Spleen (tissue), 11 donors: ENCODE data around the gene RAPGEF4. TPM values are rescaled to one million over a fixed set of nuclear protein-coding genes. Genes with fewer than 3 reads are reported as not detected.

ENCODE experiments used
- DNase-seq: peaks from one replicate; pipeline ENCODE4 v3.0.0-alpha.2; 2020
- H3K27ac ChIP-seq, 8 donors: fragments of 200-600 bp; sonication (generic) in 7 of 8; 1 replicate in 4 of 8; 2 replicates in 4 of 8; pipeline versions ENCODE4 v1.5.0 to v1.8.0; 2016 to 2021; ENCODE audit warnings: inconsistent platforms in 4 of 8, mild to moderate bottlenecking in 4 of 8, moderate library complexity in 1 of 8
- H3K27me3 ChIP-seq, 7 donors: fragments of 200-600 bp; sonication (generic) in 6 of 7; replicated peaks in 1 of 7; 1 replicate in 4 of 7; 2 replicates in 3 of 7; pipeline versions ENCODE4 v1.5.0 to v1.8.0; 2016 to 2021; ENCODE audit warnings: inconsistent platforms in 3 of 7, mild to moderate bottlenecking in 1 of 7
- H3K36me3 ChIP-seq, 6 donors: fragments of 200-600 bp; sonication (generic) in 5 of 6; 1 replicate in 4 of 6; 2 replicates in 2 of 6; pipeline versions ENCODE4 v1.5.0 to v1.8.0; 2016 to 2021; ENCODE audit warnings: inconsistent platforms in 2 of 6
- H3K4me1 ChIP-seq, 6 donors: fragments of 200-600 bp; sonication (generic) in 5 of 6; 1 replicate in 3 of 6; 2 replicates in 3 of 6; pipeline versions ENCODE4 v1.5.0 to v1.8.0; 2016 to 2021; ENCODE audit warnings: inconsistent platforms in 3 of 6
- H3K4me3 ChIP-seq, 8 donors: fragments of 200-600 bp; sonication (generic) in 7 of 8; 1 replicate in 4 of 8; 2 replicates in 4 of 8; pipeline versions ENCODE4 v1.5.0 to v1.8.0; 2016 to 2021; ENCODE audit warnings: inconsistent platforms in 4 of 8, mild to moderate bottlenecking in 4 of 8, moderate library complexity in 2 of 8
- H3K9me3 ChIP-seq, 8 donors: fragments of 200-600 bp; sonication (generic) in 7 of 8; 1 replicate in 4 of 8; 2 replicates in 4 of 8; pipeline versions ENCODE4 v1.5.0 to v1.8.0; 2016 to 2021; ENCODE audit warnings: inconsistent platforms in 4 of 8
- POLR2A ChIP-seq, 3 donors: fragments of 450-650 bp; IDR thresholded peaks; one replicate each; pipeline ENCODE4 v1.5.1; 2017; ENCODE audit warnings: antibody characterized with exemption in 3 of 3, mild to moderate bottlenecking in 1 of 3
- POLR2AphosphoS5 ChIP-seq, 3 donors: sonication (generic); formaldehyde crosslinking; IDR thresholded peaks; one replicate each; pipeline ENCODE4 v1.5.1; 2017; ENCODE audit warnings: antibody characterized with exemption in 3 of 3
- WGBS, 5 donors: extraction: QIAGEN DNeasy Blood & Tissue Kit in 3 of 5; methylation state at CpG; one replicate each; pipeline versions ENCODE4 v1.1.5 to v1.1.7; 2013 to 2018; 5-methylcytosine and 5-hydroxymethylcytosine counted together
- intact Hi-C: fragments of 100-400 bp; cut with DNase I; formaldehyde crosslinking; loops from one replicate; pipeline ENCODE4 v1.15.0; 2023; ENCODE audit warnings: low total_unique reads
- polyA plus RNA-seq, 3 donors: library from polyadenylated mRNA; stranded (reverse); fragments of 200-250 nt; gene quantifications; one replicate each; pipeline ENCODE4 v1.2.1, GENCODE V29; 2013
- total RNA-seq, 7 donors: library from RNA; depleted of rRNA in 3 of 7; stranded (reverse); fragments of >200 nt in 3 of 7; fragmentation: NEBNext Ultra II Directional in 4 of 7; extraction: Animal tissue kit (Norgen Biotek cat#: 25700) in 4 of 7; gene quantifications; one replicate each; pipeline versions ENCODE4 v1.1.0 to v1.2.1, GENCODE V29; 2016 to 2021
- TF ChIP-seq, protein P1 (sequence below), 11 experiments: fragments of 200-600 bp in 7 of 11; fragments of 450-650 bp in 4 of 11; sonication (generic) in 4 of 11; IDR thresholded peaks in 8 of 11; conservative IDR thresholded peaks in 3 of 11; 1 replicate in 7 of 11; 2 replicates in 4 of 11; pipeline versions ENCODE4 v1.4.0 to v1.8.0; 2016 to 2021; ENCODE audit warnings: antibody characterized with exemption in 11 of 11, inconsistent platforms in 4 of 11, mild to moderate bottlenecking in 1 of 11
- donor health status: healthy with polysubstance abuse.
- donor health status: DM: no; HTN: no; CAD: no; lungs with moderate emphysema.
- donor health status: DM: no; HTN: no; CAD: no.
- donor health status: Bipolar disorder and iron deficiency.
- donor health status: healthy.
- donor health status: DM: no; HTN: no; CAD: no.
- donor health status: DM: yes; HTN: yes; CAD: no.

Gene RAPGEF4
- total and polyA plus RNA-seq, 10 donors, result 0.52 to 11.0 (median 1.9) TPM

DNA sequence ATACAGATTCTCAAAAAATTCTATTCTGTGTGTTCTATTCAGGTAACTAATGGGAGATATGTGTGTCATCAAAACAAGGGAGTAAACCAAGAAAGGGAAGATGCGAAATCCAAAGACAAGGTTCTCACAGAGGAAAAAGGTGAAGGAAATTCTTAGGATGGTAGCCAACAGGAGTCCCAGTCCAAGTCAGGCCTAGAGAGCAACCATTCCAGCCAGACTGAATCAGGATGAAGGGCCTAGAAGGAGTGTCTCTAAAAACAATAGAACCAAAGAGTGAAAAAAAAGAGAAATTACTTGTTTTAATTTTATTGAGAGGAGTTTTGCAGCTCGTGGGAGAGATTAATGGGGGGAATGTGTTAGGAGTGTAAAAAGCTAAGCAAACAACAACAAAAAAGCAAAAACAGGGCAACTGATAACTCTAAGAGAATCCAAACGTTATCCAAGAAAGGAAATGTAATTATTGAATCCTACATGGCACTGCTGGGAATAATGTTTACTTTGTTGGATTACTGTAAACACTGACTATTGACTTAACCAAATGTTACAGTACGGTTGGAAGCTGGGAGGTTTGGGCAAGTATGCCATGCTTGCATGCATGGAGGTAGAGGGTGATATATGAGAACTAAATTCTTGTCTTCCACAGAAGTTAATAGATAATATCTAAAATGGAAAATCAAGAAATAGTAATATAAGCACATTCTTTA lies 352.3 kb downstream of the RAPGEF4 start:
- H3K4me1 ChIP-seq, result no peaks in the 10 kb centered on the region
- no peak overlapping the region for H3K27ac ChIP-seq
- no peaks in the 10 kb centered on the region for H3K27me3 ChIP-seq
- H3K4me3 ChIP-seq, result no peak overlapping the region
- H3K36me3 ChIP-seq, result peaks cover 0 to 13% (median 0%) of the 10 kb centered on the region in 6 donors
- DNase-seq, result no peak
- intact Hi-C loops, result no loop called here
- no peak for TF ChIP-seq POLR2A (IDR thresholded peaks at IDR 0.05)
- TF ChIP-seq, protein P1, sequence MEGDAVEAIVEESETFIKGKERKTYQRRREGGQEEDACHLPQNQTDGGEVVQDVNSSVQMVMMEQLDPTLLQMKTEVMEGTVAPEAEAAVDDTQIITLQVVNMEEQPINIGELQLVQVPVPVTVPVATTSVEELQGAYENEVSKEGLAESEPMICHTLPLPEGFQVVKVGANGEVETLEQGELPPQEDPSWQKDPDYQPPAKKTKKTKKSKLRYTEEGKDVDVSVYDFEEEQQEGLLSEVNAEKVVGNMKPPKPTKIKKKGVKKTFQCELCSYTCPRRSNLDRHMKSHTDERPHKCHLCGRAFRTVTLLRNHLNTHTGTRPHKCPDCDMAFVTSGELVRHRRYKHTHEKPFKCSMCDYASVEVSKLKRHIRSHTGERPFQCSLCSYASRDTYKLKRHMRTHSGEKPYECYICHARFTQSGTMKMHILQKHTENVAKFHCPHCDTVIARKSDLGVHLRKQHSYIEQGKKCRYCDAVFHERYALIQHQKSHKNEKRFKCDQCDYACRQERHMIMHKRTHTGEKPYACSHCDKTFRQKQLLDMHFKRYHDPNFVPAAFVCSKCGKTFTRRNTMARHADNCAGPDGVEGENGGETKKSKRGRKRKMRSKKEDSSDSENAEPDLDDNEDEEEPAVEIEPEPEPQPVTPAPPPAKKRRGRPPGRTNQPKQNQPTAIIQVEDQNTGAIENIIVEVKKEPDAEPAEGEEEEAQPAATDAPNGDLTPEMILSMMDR (IDR thresholded peaks at IDR 0.05 in 8 of 11, conservative IDR thresholded peaks at IDR 0.05 in 3 of 11), result no peak
- TF ChIP-seq POLR2AphosphoS5 (IDR thresholded peaks at IDR 0.05), result no peak
- no peaks in the 10 kb centered on the region for H3K9me3 ChIP-seq
- 86 to 97% (median 92%) methylated on average over 4 of the region's 4 CpGs for WGBS, 5 donors

DNA sequence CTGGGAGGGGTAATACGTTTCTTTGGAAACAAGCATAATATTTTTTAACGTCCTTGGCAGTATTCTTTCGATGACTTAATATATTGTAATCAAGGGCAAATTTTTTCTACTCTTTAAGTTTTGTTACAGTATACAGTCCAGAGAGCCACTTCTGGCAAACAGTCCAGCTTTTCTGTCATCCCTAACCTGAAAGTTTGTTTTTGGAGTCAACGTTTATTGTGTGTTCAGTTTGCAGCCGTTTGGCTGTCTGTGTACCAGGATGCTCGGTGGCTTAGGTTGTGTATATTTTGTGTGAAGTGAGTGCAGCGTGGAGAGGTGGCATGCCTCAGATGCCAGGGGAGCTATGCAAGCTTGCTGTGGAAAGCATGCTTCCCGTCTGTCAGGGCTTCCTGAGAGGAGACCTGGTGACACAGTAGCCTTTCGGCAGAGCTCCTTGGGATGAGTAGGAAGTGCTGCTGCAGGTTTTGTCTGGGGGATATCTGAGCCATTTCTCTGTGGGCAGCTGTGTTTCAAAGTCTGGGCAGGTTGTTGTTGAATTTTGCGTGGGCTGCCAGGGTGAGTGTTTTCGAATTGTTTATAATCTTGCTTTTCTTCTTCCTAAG lies 354.7 kb downstream of the RAPGEF4 start:
- H3K27ac ChIP-seq, result no peak overlapping the region
- intact Hi-C loops, result no loop called here
- H3K27me3 ChIP-seq, result no peaks in the 10 kb centered on the region
- 71 to 85% (median 76%) methylated on average over 11 of the region's 11 CpGs for WGBS, 5 donors
- peaks cover 0 to 13% (median 0%) of the 10 kb centered on the region in 6 donors for H3K36me3 ChIP-seq
- H3K4me1 ChIP-seq, result no peaks in the 10 kb centered on the region
- DNase-seq, result no peak
- TF ChIP-seq, protein P1 (IDR thresholded peaks at IDR 0.05 in 8 of 11, conservative IDR thresholded peaks at IDR 0.05 in 3 of 11), result no peak
- TF ChIP-seq POLR2A (IDR thresholded peaks at IDR 0.05) (no peak), POLR2AphosphoS5 (IDR thresholded peaks at IDR 0.05) (no peak)
- H3K9me3 ChIP-seq, result no peaks in the 10 kb centered on the region
- H3K4me3 ChIP-seq, result no peak overlapping the region

DNA sequence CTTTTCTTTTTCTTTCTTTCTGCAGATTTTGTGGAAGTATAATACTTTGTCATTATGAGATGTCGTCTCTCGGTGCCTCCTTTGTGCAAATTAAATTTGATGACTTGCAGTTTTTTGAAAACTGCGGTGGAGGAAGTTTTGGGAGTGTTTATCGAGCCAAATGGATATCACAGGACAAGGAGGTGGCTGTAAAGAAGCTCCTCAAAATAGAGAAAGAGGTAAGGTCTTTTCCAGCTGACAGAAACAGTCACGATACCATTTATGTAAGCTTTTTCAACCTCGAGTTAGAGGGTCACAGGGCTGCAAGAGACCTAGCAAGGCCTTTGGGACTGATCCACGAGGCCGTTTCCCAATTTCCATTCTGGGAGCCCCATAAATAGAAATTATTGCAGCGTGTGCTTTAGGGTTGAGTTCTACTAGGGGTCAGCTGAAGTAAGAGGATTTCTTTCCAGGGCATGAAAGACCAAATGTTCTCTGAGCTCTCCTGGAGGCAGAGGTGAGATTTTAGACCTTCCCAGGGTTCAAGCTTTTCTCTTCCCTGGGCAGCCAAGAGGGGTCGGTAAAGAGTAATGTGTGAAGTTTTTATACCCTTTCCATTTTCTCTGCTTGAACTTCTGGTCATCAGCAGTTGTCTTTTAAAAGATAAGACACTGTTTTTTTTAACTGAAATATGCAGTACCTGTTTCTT lies 355.5 kb downstream of the RAPGEF4 start:
- intact Hi-C loops, result no loop called here
- H3K27ac ChIP-seq, result no peak overlapping the region

More for the DNA sequence above, 355.5 kb downstream of the RAPGEF4 start:
- Histone ChIP-seq H3K36me3 (peaks cover 0 to 13% (median 0%) of the 10 kb centered on the region in 6 donors), H3K27me3 (no peaks in the 10 kb centered on the region), H3K9me3 (no peaks in the 10 kb centered on the region), H3K4me3 (no peak overlapping the region), H3K4me1 (no peaks in the 10 kb centered on the region)
- WGBS, 5 donors, result 72 to 89% (median 84%) methylated on average over 10 of the region's 10 CpGs
- DNase-seq, result no peak
- TF ChIP-seq POLR2AphosphoS5 (IDR thresholded peaks at IDR 0.05) (no peak), POLR2A (IDR thresholded peaks at IDR 0.05) (no peak)
- TF ChIP-seq, protein P1 (IDR thresholded peaks at IDR 0.05 in 8 of 11, conservative IDR thresholded peaks at IDR 0.05 in 3 of 11), result no peak
